H1 (cell line): ENCODE measurements around the gene TENT5A. TPM values are rescaled to one million over a fixed set of nuclear protein-coding genes. Genes with fewer than 3 reads are reported as not detected.

Experiments
- CTCF ChIA-PET: fragments of 300-600 bp; sonication (Branson Sonifier 250); formaldehyde crosslinking; loops from one replicate; lab custom pipeline; 2021; ENCODE audit not compliant: partially characterized antibody; lab: Charles Lee
- POLR2A ChIA-PET: fragments of 300-600 bp; sonication (Branson Sonifier 250); formaldehyde crosslinking; loops from one replicate; lab custom pipeline; 2021; ENCODE audit warnings: inconsistent platforms; ENCODE audit not compliant: partially characterized antibody; lab: Charles Lee
- DNase-seq, 2 experiments: peaks; one replicate each; pipeline versions ENCODE4 v3.0.0 to v3.0.0-alpha.2; 2010 to 2022; ENCODE audit warnings: low spot score in 2 of 2, low read depth in 1 of 2, mixed read lengths in 1 of 2
- FAIRE-seq: peaks from 2 replicates; lab custom pipeline; 2011; peaks lifted over from hg19 to GRCh38; lab: Jason Lieb, UNC
- H2AFZ ChIP-seq: 2 replicates; pipeline ENCODE4 v1.8.1; 2012; ENCODE audit warnings: low read length, inconsistent platforms
- H2AK5ac ChIP-seq: 2 replicates; pipeline ENCODE4 v1.6.1; 2013; ENCODE audit warnings: low read depth, low read length
- H2BK120ac ChIP-seq: replicated peaks from 2 replicates; pipeline ENCODE3; 2013; ENCODE audit warnings: low read depth, low read length, inconsistent platforms
- H2BK12ac ChIP-seq: 2 replicates; pipeline ENCODE4 v1.6.1; 2013; ENCODE audit warnings: low read depth, low read length
- H2BK15ac ChIP-seq: 2 replicates; pipeline ENCODE4 v1.6.1; 2013; ENCODE audit warnings: low read length
- H2BK20ac ChIP-seq: 2 replicates; pipeline ENCODE4 v1.6.1; 2013; ENCODE audit warnings: low read length
- H2BK5ac ChIP-seq: 2 replicates; pipeline ENCODE4 v1.6.1; 2013; ENCODE audit warnings: low read depth, low read length
- H3K14ac ChIP-seq: 2 replicates; pipeline ENCODE4 v1.6.1; 2013; ENCODE audit warnings: inconsistent platforms; ENCODE audit not compliant: insufficient read length
- H3K18ac ChIP-seq: 2 replicates; pipeline ENCODE4 v1.6.1; 2013; ENCODE audit warnings: low read length; ENCODE audit errors: extremely low read depth
- H3K23ac ChIP-seq: 2 replicates; pipeline ENCODE4 v1.6.1; 2013; ENCODE audit warnings: inconsistent platforms; ENCODE audit not compliant: insufficient read length
- H3K23me2 ChIP-seq: 2 replicates; pipeline ENCODE4 v1.6.1; 2013; ENCODE audit warnings: low read depth, low read length
- H3K27ac ChIP-seq: 2 replicates; pipeline ENCODE4 v1.6.1; 2011; ENCODE audit warnings: low read depth, low read length, inconsistent platforms
- H3K27me3 ChIP-seq, 4 experiments: replicated peaks in 1 of 4; 1 replicate in 1 of 4; 2 replicates in 3 of 4; pipeline versions ENCODE4 v1.6.1 to v1.8.1; 2011 to 2013; ENCODE audit warnings: low read length in 3 of 4, mild to moderate bottlenecking in 3 of 4, inconsistent platforms in 2 of 4, mixed read lengths in 2 of 4, moderate library complexity in 1 of 4; ENCODE audit not compliant: control insufficient read depth in 3 of 4, insufficient read depth in 3 of 4; ENCODE audit errors: extremely low read depth in 1 of 4
- H3K36me3 ChIP-seq, 4 experiments: 2 replicates each; pipeline versions ENCODE4 v1.6.1 to v1.8.1; 2011 to 2013; ENCODE audit warnings: mild to moderate bottlenecking in 4 of 4, low read length in 3 of 4, moderate library complexity in 2 of 4, control low read depth in 1 of 4, inconsistent platforms in 1 of 4; ENCODE audit not compliant: insufficient read depth in 4 of 4, control insufficient read depth in 2 of 4
- H3K4ac ChIP-seq: replicated peaks from 2 replicates; pipeline ENCODE3; 2013; ENCODE audit warnings: low read length, low read depth, mixed read lengths, inconsistent platforms; ENCODE audit not compliant: insufficient read length
- H3K4me1 ChIP-seq, 4 experiments: replicated peaks in 1 of 4; 1 replicate in 1 of 4; 2 replicates in 3 of 4; pipeline versions ENCODE4 v1.6.1 to v1.8.1; 2011 to 2013; ENCODE audit warnings: low read length in 3 of 4, inconsistent platforms in 2 of 4, mixed read lengths in 1 of 4; ENCODE audit not compliant: insufficient read depth in 4 of 4, control insufficient read depth in 3 of 4
- H3K4me2 ChIP-seq, 2 experiments: 2 replicates each; pipeline versions ENCODE4 v1.6.1 to v1.8.1; 2011 to 2013; ENCODE audit warnings: low read depth in 2 of 2, low read length in 2 of 2, control low read depth in 1 of 2, inconsistent platforms in 1 of 2, mild to moderate bottlenecking in 1 of 2; ENCODE audit not compliant: insufficient read depth in 1 of 2
- H3K4me3 ChIP-seq, 4 experiments: fragments of 200-600, 300-600 bp in 1 of 4; sonication (generic), shearing (Covaris generic), sonication (Bioruptor Twin) in 1 of 4; 2 replicates each; pipeline versions ENCODE4 v1.5.1 to v1.8.1; 2011 to 2016; ENCODE audit warnings: low read length in 4 of 4, low read depth in 3 of 4, control low read depth in 2 of 4, inconsistent platforms in 2 of 4, mild to moderate bottlenecking in 2 of 4, mixed read lengths in 1 of 4, moderate library complexity in 1 of 4; ENCODE audit not compliant: insufficient read depth in 2 of 4; ENCODE audit errors: extremely low read depth in 1 of 4
- H3K56ac ChIP-seq: replicated peaks from 2 replicates; pipeline ENCODE3; 2013; ENCODE audit warnings: low read depth, mild to moderate bottlenecking, mixed read lengths, low read length, inconsistent platforms; ENCODE audit not compliant: insufficient read length
- H3K79me1 ChIP-seq: 2 replicates; pipeline ENCODE4 v1.6.1; 2013; ENCODE audit warnings: low read depth, low read length, control low read depth
- H3K79me2 ChIP-seq, 2 experiments: 2 replicates each; pipeline versions ENCODE4 v1.6.1 to v1.8.1; 2012 to 2013; ENCODE audit warnings: low read length in 2 of 2, mild to moderate bottlenecking in 2 of 2, inconsistent platforms in 1 of 2; ENCODE audit not compliant: insufficient read depth in 2 of 2, control insufficient read depth in 1 of 2
- H3K9ac ChIP-seq, 4 experiments: replicated peaks in 1 of 4; 1 replicate in 1 of 4; 2 replicates in 3 of 4; pipeline versions ENCODE4 v1.6.1 to v1.8.1; 2011 to 2013; ENCODE audit warnings: low read depth in 3 of 4, low read length in 3 of 4, control low read depth in 2 of 4, mild to moderate bottlenecking in 2 of 4, moderate library complexity in 2 of 4, inconsistent platforms in 1 of 4; ENCODE audit errors: extremely low read depth in 1 of 4
- H3K9me3 ChIP-seq, 2 experiments: 2 replicates each; pipeline versions ENCODE4 v1.6.1 to v1.8.1; 2012 to 2013; ENCODE audit warnings: mild to moderate bottlenecking in 2 of 2, moderate library complexity in 2 of 2, control low read depth in 1 of 2, inconsistent platforms in 1 of 2, low read depth in 1 of 2, low read length in 1 of 2, mixed read lengths in 1 of 2; ENCODE audit not compliant: insufficient read depth in 2 of 2
- H4K20me1 ChIP-seq, 2 experiments: replicated peaks in 1 of 2; 2 replicates each; pipeline versions ENCODE3 to v1.8.1; 2011 to 2013; ENCODE audit warnings: inconsistent platforms in 2 of 2, low read length in 2 of 2, mild to moderate bottlenecking in 1 of 2; ENCODE audit not compliant: insufficient read depth in 2 of 2, control insufficient read depth in 1 of 2
- H4K5ac ChIP-seq: 2 replicates; pipeline ENCODE4 v1.6.1; 2013; ENCODE audit warnings: low read length, low read depth, mixed read lengths, inconsistent platforms; ENCODE audit not compliant: insufficient read length
- H4K8ac ChIP-seq: 2 replicates; pipeline ENCODE4 v1.8.0; 2013; ENCODE audit warnings: mild to moderate bottlenecking, moderate library complexity, low read length, inconsistent platforms; ENCODE audit not compliant: insufficient read depth; ENCODE audit errors: extremely low read depth
- H4K91ac ChIP-seq: replicated peaks from 2 replicates; pipeline ENCODE3; 2013; ENCODE audit warnings: low read length, mixed read lengths, inconsistent platforms; ENCODE audit not compliant: insufficient read length
- ATF2 ChIP-seq: IDR thresholded peaks from 2 replicates; pipeline ENCODE4 v1.6.1; 2012; ENCODE audit warnings: low read length, inconsistent platforms
- SUZ12 ChIP-seq: fragments of 200-600 bp; sonication (generic); IDR thresholded peaks from 2 replicates; pipeline ENCODE4 v1.6.1; 2012; ENCODE audit warnings: mild to moderate bottlenecking, inconsistent platforms, low read length, moderate library complexity, mixed read lengths
- WGBS, 2 experiments: shearing (Covaris generic) in 1 of 2; methylation state at CpG; one replicate each; pipeline versions ENCODE4 v1.1.6 to v1.1.7; 2013 to 2015; ENCODE audit warnings: low lambda C conversion rate in 2 of 2, mixed read lengths in 2 of 2, inconsistent platforms in 1 of 2, low coverage in 1 of 2, missing lambda C conversion rate in 1 of 2; ENCODE audit not compliant: insufficient replicate concordance in 2 of 2, insufficient coverage in 1 of 2, insufficient read length in 1 of 2; ENCODE audit errors: extremely low coverage in 1 of 2, missing lambda C conversion rate in 1 of 2; 5-methylcytosine and 5-hydroxymethylcytosine counted together
- polyA plus RNA-seq, 7 experiments: library from polyadenylated mRNA; depleted of rRNA in 3 of 7; stranded (reverse) in 5 of 7; unstranded in 2 of 7; fragments of >200 nt in 5 of 7; fragments of 200-250 nt in 2 of 7; gene quantifications; 1 replicate in 5 of 7; 2 replicates in 1 of 7; 4 replicates in 1 of 7; pipeline versions ENCODE4 v1.2.1 to v1.2.3, GENCODE V29; 2011 to 2013; ENCODE audit warnings: missing spikeins in 2 of 7, mixed read lengths in 2 of 7
- total RNA-seq: library from RNA; stranded (reverse); fragmentation: NEBNext Ultra II Directional; extraction: Animal tissue kit (Norgen Biotek cat#: 25700); gene quantifications from 2 replicates; pipeline ENCODE4 v1.2.1, GENCODE V29; 2021

Gene TENT5A
- total and polyA plus RNA-seq, 2 of the 8 experiments (the other 6 are each of a cell fraction or from before 2014, with no cell fraction given), result 0.91 to 2.9 TPM

GRCh38 chr6:81771097-81771496 lies 18.6 kb upstream of the TENT5A start:
- Histone ChIP-seq H4K91ac (no peak overlapping the region), H2BK120ac (no peak overlapping the region), H4K8ac (no peak overlapping the region), H3K9ac (no peak overlapping the region), H3K79me1 (no peaks in the 10 kb centered on the region), H4K5ac (no peak overlapping the region), H3K23me2 (no peaks in the 10 kb centered on the region), H2BK12ac (no peak overlapping the region), H3K23ac (no peak overlapping the region), H3K36me3 (no peaks in the 10 kb centered on the region), H3K27ac (no peak overlapping the region), H3K79me2 (no peaks in the 10 kb centered on the region), H2AK5ac (no peak overlapping the region), H2BK15ac (no peak overlapping the region), H3K4me1 (peaks cover 0 to 5% (median 3%) of the 10 kb centered on the region in 4 experiments; a peak in 2 of 7 replicates), H3K18ac (no peak overlapping the region), H4K20me1 (no peaks in the 10 kb centered on the region), H2AFZ (no peak overlapping the region), H3K9me3 (no peaks in the 10 kb centered on the region), H3K4me3 (no peak overlapping the region), H3K4me2 (no peak overlapping the region), H3K27me3 (no peaks in the 10 kb centered on the region), H3K56ac (no peak overlapping the region), H2BK5ac (no peak overlapping the region), H2BK20ac (no peak overlapping the region), H3K4ac (no peak overlapping the region), H3K14ac (no peak overlapping the region)
- no peak for DNase-seq
- TF ChIP-seq SUZ12, result no peak
- TF ChIP-seq ATF2, result no peak
- POLR2A ChIA-PET, result no interaction called here
- CTCF ChIA-PET, result no interaction called here
- no peak for FAIRE-seq
- 100% methylated on average over 1 of the region's 1 CpG; no CpG with 5 or more reads in 1 of the 2 experiments for WGBS, 2 experiments
